Activated naive CD4-positive, alpha-beta T cell treated with Interleukin-2 at 50 U/mL for 16 hours (primary cell): ENCODE results near the gene FAM217A.

Experiments used
- DNase-seq: peaks from one replicate; pipeline ENCODE4 v3.0.0-alpha.2; 2020

FAM217A gene

DNA sequence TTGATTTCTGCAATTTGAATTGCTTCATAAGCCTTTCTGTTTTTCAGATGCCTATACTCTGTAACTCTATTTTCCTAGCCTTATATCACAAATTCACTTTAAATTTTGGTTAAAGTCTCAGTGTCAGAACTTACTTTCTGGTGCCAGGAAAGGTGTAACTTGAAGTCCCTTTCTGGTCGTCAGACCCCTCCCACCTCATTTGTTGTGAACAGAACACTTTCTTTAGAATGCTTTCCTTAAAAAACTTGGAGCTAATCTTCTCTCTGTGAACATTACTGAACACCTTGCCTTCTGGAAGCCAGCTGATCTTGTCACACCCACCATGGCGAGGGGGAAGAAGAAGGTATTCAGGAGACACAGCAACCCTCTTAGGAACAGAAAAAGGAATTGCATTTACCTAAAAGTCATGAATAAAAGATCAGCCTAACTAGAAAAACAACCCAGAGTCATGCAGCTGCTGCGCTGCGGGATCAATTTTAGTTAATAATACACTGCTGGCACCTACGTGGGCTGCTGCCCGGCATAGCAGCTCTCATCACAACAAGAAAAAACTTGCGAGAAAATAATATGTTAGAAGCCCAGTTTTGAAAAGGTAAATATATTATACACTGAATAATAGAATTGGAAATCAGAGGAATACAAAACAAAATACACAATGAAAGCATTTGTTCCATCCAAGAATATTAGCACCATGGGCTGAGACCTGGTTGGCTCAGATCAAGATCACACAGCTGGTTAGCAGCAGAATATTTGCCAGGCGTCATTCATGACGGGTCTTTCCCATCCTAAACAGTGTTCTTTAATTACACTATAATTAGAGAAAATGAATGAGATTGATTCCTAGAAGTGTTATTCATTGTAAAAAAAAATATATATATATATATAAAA lies 5.8 kb upstream of the FAM217A start:
- no peak for DNase-seq

DNA sequence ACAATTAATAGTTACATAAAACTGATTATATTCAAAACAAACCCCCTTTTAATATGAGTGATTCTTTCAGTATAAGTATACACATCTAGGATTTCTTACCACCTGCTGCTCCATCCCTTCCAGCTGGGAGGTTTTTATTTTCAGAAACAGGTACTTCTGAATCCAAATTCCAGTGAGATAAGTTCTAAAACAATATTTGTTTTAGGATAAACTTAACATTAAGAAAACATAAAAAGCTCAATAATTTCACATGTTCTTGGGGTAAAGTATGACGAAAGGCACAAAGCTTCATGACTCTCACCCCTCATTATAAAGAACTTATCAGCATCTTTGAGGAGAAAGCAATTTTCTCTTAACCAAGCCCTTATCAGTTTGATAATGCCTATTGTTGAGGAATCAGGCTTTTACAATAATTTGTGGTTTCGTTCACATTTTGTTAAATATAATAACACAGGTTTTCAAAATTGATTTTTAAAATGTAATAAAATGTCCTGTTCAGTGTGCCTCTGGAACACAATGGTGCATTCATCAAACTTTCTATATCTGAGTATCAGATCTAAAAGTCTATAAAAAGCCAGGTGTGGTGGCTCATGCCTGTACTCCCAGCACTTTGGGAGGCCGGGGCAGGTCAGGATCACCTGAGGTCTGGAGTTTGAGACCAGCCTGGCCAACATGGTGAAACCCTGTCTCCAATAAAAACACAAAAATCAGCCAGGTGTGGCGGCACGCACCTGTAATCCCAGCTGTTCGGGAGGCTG lies 4.3 kb downstream of the FAM217A start:
- no peak for DNase-seq

DNA sequence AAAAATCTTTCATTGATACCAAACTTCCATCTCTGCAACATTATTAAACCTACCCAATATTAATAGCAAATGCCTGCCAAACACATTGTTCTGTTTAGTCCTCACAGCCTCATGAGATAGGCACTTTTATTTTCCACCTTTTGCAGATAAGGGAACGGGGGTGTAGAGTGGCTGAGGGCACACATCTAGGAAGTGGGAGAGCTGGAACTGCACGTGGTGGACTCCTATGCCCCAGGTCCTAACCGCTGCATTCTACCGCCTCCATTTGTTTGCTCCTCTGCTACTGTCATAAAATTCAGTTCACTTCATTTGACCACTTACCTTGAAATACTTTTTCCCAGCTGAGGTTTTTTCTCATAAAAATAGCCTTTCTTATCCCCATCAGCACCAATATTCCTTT lies 7.6 kb downstream of the FAM217A start:
- DNase-seq: no peak

DNA sequence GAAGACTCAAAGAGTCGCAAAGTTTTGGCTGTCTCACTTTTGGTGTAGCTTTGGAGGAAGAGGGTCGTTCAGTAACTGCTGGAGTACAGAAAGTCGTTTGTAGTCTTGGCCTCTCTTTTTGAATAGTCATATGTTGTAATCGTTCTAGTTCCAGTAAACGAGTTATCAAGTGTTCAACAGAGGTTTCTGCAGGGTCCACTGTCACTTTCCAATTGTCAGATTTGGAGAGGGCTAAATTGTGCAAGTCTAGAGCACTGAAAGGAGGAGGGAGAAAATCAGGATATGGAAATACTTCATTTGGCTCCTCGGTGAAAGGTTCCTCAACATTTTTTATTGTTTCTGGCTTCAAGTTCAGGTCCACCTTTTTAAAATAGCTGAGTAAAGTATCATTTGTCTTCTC lies 9.7 kb downstream of the FAM217A start:
- no peak for DNase-seq

DNA sequence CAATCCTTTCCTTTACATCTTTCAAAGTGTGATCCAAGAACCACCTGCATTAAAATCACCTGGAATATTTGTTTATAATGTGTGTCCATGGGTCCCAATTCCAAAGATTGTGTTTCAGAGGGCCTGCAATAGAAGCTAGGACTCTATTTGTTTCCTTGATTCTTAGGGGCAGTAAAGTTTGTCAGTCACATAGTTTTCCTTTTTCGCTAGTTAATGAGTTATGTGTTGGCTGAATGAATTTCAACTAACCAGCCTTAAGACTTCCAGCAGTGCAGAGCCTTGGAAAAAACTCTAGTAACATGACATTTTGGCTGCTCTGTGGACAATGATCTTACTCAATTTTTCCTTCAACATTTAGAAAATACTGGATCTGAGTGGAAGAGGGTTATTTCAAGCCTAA lies 11.3 kb downstream of the FAM217A start:
- no peak for DNase-seq

DNA sequence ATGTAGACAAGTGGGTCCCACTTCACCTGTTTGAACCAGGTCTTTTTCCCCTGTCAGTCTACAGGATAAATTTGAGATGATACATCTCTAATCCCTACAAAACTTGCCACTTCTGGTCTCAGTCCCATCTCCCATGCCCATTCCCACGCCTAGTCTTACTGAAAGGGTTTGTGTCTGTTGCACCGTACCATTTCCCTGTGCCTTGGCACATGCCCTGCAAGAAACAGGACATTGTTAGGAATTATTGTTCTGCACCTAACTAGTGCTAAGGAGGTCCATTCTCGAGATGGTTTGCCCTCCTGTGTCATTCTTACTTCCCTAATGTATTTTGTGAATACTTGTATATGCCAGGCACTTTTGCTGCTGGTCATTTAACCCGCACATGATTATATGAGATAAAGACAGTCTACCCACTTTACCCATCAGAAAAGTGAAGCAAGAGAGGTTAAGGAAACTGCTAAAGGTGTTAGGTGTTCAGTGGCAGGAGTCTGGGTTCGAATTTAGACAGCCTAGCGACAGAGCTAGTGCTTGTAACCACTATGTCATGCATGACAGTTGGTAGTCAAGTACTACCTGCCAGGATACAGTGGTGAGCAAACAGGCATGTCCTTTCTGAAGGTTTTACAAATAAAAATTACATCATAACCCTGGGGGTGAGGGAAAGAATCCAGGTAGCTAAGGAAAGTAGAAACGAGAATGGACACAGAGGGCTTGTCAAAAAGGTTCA lies 12.7 kb downstream of the FAM217A start:
- no peak for DNase-seq

DNA sequence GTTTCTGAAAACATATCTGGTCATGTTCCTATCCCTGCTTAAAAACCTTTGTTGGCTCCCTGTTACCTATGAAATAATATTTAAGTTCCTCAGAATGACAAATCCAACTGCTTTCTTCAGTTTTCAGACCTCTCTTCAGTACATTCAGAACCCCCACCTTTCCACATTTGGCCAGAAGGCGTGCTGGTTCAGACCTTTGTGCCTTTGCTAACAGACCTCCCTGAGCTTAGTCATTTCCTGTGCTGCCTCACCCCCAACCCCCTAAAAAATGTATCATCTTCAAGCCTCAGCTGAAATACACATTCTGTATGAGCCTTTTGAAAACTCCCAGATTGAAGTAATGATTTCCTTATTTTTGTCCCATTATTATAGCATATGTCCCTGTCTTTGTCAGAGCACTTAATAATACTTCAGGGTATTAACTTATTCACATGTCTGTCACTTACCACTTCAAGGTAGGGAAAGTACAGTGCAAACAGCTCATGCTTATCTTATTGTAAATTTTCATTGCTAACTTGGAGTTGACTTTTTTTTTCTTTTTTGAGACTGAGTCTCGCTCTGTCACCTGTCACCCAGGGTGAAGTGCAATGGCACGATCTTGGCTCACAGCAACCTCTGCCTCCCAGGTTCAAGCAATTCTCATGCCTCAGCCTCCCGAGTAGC lies 19.7 kb downstream of the FAM217A start:
- DNase-seq: peak; percentile 57

DNA sequence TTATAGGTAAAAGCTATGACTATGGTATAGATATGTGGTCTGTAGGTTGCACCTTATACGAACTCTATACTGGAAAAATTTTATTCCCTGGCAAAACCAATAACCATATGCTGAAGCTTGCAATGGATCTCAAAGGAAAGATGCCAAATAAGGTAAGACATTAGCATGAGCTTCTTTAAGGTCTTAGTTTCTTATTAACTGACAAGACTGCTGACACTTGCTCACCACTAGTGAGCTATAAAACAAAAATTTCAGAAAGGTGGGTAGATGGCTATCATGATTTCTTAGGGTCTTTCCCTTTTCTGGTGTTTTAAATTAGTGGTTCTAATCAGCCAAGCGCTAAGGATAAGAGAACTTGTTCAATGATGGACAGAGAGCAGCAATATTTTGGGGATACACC lies 21.9 kb downstream of the FAM217A start:
- no peak for DNase-seq

DNA sequence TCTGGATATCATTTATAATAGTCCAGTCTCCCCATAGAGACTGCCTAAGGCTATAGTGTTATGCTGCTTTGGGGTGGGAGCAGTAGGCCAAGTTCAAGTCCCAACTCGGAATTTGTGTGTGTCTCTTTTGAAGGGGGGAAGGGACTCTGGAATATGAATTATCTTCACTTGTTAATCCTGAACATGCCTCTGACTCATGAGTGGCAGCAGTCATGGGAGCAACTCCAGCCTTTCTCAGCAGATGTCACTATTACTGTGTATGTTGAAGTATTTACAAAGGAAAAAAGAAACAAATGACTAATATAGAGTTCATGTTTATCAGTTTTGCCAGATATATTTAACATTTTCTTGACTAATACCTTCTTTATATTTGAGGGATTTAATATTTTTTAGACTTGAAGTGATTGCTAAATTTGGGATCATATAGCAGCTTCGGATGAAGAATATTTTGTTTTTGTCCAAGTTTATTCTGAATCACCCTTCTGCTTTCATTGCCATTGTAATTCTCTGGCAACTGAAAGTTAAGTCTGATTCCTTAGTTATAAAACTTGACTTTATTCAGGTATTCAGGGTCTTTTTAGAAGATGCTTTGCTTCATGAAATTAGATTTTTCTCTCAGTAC lies 23.4 kb downstream of the FAM217A start:
- DNase-seq: no peak

DNA sequence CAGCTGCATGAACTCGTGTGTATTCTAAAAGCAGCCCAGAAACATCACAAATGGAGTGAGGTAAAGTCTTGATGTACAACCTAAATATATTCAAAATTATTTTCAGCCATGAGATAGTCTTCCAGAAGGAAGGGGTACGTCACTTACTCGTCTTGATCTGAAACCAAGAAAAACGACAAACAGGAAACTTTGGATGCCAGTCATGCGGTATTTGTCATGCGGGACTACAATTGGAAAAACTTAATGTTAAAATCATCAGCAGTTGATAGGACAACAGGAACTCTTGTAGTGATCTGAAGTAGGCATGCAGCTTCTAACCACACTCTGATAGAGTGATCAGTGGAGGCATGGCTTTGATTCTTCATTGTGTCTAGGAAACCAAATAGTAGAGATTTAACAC lies 29.7 kb downstream of the FAM217A start:
- DNase-seq: no peak

DNA sequence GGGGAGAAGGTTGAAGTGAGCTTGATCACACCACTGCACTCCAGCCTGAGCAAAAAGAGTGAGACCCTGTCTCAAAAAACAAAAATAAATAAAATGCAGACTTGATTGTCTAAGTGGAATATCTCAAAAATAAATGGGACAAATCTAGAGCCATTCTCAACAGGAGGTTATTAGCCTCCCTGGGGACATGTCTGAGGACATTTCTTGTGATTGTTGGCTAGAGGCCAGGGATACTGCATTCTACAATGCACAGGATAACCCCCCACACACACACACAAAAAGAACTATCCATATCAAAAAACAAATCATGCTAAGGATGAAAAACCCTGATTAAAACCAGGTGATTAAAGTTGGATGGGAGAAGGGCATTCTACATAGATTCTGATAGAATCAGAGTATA lies 37.5 kb downstream of the FAM217A start:
- DNase-seq: no peak

DNA sequence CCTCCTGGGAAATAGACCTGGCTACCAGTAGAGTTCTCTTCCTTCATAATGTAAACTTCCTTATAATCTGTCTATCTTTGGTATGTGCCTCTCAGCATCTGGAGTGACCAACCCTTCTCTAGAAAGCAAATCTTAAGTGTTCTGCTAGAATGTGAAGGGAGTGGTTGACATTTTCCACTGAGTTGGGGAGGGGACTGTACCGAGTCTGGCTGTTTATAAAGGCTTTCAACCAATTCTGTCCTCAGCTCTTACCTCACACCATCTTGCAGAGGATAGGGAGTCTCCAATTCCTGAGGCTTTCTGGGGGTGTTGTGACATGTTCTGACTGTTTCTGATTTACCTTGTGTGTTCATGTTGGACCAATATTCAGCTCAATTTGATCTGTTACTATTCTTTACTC lies 39.6 kb downstream of the FAM217A start:
- no peak for DNase-seq

DNA sequence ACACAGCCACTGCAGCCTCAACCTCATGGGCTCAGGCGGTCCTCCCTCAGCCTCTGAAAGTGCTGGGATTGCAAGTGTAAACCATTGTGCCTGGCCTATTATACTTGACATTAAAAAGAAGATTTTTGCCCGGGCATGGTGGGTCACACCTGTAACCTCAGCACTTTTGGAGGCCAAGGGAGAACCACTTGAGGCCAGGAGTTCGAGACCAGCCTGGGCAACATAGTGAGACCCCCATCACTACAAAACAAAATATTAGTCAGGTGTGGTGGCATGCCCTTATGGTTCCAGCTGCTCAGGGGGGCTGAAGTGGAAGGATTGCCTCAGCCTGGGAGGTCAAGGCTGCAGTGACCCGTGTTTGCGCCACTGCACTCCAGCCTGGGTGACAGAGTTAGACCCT lies 42.4 kb downstream of the FAM217A start:
- DNase-seq: no peak

DNA sequence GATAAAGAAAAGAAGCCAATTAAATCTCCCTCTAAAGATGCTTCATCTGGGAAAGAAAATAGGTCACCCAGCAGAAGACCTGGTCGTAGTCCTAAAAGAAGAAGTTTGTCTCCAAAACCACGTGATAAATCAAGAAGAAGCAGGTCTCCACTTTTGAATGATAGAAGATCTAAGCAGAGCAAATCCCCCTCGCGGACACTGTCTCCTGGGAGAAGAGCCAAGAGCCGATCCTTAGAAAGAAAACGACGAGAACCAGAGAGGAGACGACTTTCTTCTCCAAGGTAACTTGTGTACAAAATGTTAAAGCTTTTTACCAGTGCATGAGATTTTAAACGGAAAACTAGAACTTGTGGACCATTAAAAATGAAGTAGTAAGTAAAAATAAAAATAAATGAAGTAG lies 46.5 kb downstream of the FAM217A start:
- DNase-seq: no peak

DNA sequence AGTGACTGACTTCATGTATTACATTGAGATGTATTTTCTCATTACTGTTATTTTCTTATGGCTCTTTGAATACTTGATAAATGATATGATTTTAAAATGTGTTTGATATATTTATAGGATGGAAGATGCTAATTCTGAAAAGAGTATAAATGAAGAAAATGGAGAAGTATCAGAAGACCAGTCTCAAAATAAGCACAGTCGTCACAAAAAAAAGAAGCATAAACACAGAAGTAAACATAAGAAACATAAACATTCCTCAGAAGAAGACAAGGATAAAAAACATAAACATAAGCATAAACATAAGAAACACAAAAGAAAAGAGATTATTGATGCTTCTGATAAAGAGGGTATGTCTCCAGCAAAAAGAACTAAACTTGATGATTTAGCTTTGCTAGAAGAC lies 47.5 kb downstream of the FAM217A start:
- no peak for DNase-seq

DNA sequence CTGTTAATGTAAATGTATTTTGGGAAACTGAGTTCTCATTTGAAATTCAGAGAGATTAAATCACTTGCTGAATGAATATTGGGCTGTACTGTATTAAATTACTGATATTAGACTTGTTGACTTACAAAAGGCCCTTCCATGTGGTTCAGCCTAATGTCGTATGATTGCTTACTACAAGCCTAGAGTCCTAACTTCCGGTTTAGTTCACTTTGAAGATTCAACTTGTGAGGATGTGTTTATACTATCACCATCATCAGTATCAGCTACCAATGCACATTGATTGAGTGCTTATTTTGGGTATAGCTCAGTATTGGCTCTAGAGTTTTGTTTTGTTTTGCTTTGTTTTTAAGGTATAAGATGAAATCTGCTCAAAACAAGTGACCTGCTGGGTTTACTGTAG lies 48.3 kb downstream of the FAM217A start:
- no peak for DNase-seq

DNA sequence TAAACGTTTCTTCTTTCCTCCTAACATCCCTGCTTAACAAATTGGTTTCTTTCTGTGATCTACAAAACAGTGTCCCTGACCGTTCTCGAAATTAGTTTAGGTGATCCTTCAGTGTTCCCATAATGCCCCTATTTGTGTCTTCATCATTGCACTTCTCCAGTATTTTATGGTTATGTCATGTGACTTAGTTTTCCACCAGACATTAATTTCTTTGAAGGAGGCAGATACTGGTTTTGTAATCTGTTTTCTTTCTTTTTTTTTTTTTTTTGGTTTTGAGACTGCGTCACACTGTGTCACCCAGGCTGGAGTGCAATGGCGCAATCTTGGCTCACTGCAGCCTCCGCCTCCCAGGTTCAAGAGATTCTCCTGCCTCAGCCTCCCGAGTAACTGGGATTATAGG lies 49.2 kb downstream of the FAM217A start:
- no peak for DNase-seq

DNA sequence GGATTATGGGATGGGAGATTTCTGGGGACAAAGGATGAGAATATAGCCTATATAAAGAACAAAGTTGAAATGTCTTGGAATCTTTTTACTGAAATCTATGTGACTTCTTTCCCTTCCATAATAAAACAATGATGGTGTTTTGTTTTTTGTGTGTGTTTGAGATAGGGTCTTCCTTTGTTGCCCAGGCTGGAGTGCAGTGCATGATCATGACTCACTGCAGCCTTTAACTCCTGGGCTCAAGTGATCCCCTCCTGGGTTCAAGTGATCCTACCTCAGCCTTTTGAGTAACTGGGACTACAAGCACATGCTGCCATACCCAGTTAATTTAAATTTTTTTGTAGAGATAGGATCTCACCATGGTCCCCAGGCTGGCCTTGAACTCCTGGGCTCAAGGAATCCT lies 50.9 kb downstream of the FAM217A start:
- DNase-seq: no peak

DNA sequence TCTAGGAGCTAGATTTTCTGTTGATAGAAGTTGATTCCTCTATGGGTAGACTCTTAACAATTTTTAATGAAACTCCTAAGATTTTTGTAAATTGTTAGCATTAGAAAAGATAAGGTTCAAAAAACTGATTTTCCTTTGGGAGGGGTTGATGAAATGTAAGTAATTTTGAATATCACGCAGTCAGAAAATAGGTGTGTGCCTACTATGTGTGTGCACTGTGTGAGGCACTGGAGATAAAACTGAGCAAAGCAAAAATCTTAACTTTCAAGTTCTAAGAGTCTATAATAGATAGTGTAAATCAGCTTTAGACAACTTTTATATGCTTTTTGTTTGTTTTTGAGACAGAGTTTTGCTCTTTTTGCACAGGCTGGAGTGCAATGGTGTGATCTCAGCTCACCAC lies 53.3 kb downstream of the FAM217A start:
- DNase-seq: no peak

DNA sequence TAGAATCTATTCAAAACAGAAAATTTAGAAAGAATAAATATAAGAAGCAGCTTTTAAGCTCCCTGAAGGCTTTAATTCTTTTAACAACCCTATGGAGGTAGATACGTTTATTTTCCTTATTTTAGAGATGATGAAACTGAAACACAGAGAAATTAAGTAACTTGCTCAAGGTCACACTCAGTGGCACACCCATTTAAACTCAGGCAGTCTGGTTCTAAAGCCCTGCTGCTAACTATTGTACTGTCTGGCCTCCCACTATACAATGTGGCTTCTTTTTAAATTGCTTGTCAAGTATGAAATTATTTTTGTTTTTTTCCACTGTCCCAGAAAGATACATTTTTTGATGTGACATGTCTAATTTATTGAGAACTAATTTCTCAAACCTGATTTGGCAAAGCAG lies 55.7 kb downstream of the FAM217A start:
- no peak for DNase-seq

DNA sequence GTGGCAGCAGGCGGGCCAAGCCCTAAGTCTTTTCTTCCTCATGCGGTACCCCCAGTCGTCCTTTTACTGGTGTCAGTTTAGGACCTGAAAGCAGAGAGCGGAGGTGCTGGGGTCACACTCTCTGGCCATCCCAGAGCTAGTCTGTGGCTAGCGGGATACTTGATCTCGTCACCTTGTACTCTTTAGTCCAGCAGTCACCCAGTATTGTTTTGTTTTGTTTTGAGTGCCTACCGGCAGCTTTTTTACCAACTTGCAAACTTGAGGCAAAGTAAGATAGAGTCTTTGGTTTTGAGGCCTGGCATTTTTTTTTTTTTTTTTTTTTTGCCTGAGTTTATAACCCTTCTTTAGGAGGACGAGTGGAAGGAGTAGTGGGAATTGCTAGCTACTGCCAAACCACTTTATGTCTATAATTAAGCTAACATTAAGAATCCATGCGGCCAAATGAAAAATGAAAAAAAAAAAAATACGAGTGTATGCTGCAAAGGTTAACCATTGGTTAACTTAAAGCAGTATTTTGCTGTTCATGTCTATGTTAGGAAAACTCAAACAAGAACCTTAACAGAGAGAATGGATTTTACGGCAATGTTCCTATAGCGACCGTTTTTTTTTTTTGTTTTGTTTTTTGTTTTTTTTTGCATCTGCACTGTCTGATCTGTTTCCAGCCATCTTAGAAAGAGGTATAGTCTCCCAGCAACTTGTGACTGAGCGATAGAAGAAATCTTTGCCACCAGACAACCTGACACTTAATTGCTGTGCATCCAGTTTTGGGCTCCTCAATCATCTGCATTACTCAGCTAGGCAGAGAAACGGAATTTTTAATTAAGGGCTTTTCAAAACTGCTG lies 56.9 kb downstream of the FAM217A start:
- no peak for DNase-seq
